Measurements from ENCODE around the gene RELN. TPM values are rescaled to one million over a fixed set of nuclear protein-coding genes. Genes with fewer than 3 reads are reported as not detected.

Gene RELN
- polyA plus RNA-seq, 1 donor (not counting 4 experiments of a cell fraction or from before 2014, with no cell fraction given), result not detected

- TF ChIP-seq EZH2 (IDR thresholded peaks at IDR 0.05; ENCODE audit: low read length), result peak; percentile 78
- no peak for TF ChIP-seq CTCF (optimal IDR thresholded peaks at IDR 0.05 in 1 of 3, IDR thresholded peaks at IDR 0.05 in 1 of 3, conservative IDR thresholded peaks at IDR 0.05 in 1 of 3; ENCODE audit: extremely low read depth in 1 of 3, insufficient read depth in 2 of 3, low read length in 3 of 3)
- Histone ChIP-seq H3K9me1 (ENCODE audit: control insufficient read depth, extremely low read depth, insufficient read depth, low read length) (no peaks in the 10 kb centered on the region), H3K27me3 (ENCODE audit: control insufficient read depth, extremely low read depth, insufficient read depth, low read length) (peaks cover 49% of the 10 kb centered on the region), H3K79me2 (ENCODE audit: control insufficient read depth, insufficient read depth, low read length) (no peaks in the 10 kb centered on the region), H3K36me3 (ENCODE audit: control insufficient read depth in 2 of 2, extremely low read depth in 1 of 2, insufficient read depth in 2 of 2, low read length in 2 of 2) (no peaks in the 10 kb centered on the region), H4K20me1 (ENCODE audit: control insufficient read depth, extremely low read depth, insufficient read depth, low read length) (no peaks in the 10 kb centered on the region), H3K9me3 (ENCODE audit: control insufficient read depth, low read depth, low read length) (no peaks in the 10 kb centered on the region), H3K27ac (ENCODE audit: control insufficient read depth, insufficient read depth, low read length) (no peak overlapping the region), H3K4me2 (ENCODE audit: control insufficient read depth, extremely low read depth, insufficient read depth, low read depth, low read length) (peak overlapping the region; percentile 4), H2AFZ (ENCODE audit: control insufficient read depth, low read length) (no peak overlapping the region), H3K4me1 (ENCODE audit: control insufficient read depth, extremely low read depth, insufficient read depth, low read length) (no peaks in the 10 kb centered on the region), H3K9ac (ENCODE audit: control insufficient read depth, extremely low read depth, insufficient read depth, low read length) (no peak overlapping the region), H3K4me3 (ENCODE audit: control insufficient read depth in 2 of 3, extremely low read depth in 1 of 3, insufficient read depth in 2 of 3, low read depth in 1 of 3, low read length in 3 of 3) (no peak overlapping the region)
- DNase-seq (ENCODE audit: low read depth, low spot score) (no peak), FAIRE-seq (no peak)
- dilution Hi-C loops (cut with MboI; ENCODE audit: extremely low pct_ligation_motif_present, low sequenced_read_pairs), result no loop called here
These were observed 824 bp downstream of the RELN start for GRCh38 chr7:103988468-103989199.

- H3K9ac ChIP-seq (ENCODE audit: control insufficient read depth, extremely low read depth, insufficient read depth, low read length), result no peak overlapping the region
- H3K9me3 ChIP-seq (ENCODE audit: control insufficient read depth, low read depth, low read length), result no peaks in the 10 kb centered on the region
- no peaks in the 10 kb centered on the region for H3K9me1 ChIP-seq (ENCODE audit: control insufficient read depth, extremely low read depth, insufficient read depth, low read length)
- H3K27me3 ChIP-seq (ENCODE audit: control insufficient read depth, extremely low read depth, insufficient read depth, low read length), result peaks cover 49% of the 10 kb centered on the region
- dilution Hi-C loops (cut with MboI; ENCODE audit: extremely low pct_ligation_motif_present, low sequenced_read_pairs), result no loop called here
- FAIRE-seq (no peak), DNase-seq (ENCODE audit: low read depth, low spot score) (no peak)
- H4K20me1 ChIP-seq (ENCODE audit: control insufficient read depth, extremely low read depth, insufficient read depth, low read length), result no peaks in the 10 kb centered on the region
- no peak overlapping the region for H2AFZ ChIP-seq (ENCODE audit: control insufficient read depth, low read length)
- H3K4me1 ChIP-seq (ENCODE audit: control insufficient read depth, extremely low read depth, insufficient read depth, low read length), result no peaks in the 10 kb centered on the region
- TF ChIP-seq EZH2 (IDR thresholded peaks at IDR 0.05; ENCODE audit: low read length) (no peak), CTCF (optimal IDR thresholded peaks at IDR 0.05 in 1 of 3, IDR thresholded peaks at IDR 0.05 in 1 of 3, conservative IDR thresholded peaks at IDR 0.05 in 1 of 3; ENCODE audit: extremely low read depth in 1 of 3, insufficient read depth in 2 of 3, low read length in 3 of 3) (no peak)
- H3K79me2 ChIP-seq (ENCODE audit: control insufficient read depth, insufficient read depth, low read length), result no peaks in the 10 kb centered on the region
- no peak overlapping the region for H3K4me3 ChIP-seq (ENCODE audit: control insufficient read depth in 2 of 3, extremely low read depth in 1 of 3, insufficient read depth in 2 of 3, low read depth in 1 of 3, low read length in 3 of 3)
- no peak overlapping the region for H3K27ac ChIP-seq (ENCODE audit: control insufficient read depth, insufficient read depth, low read length)
- H3K36me3 ChIP-seq (ENCODE audit: control insufficient read depth in 2 of 2, extremely low read depth in 1 of 2, insufficient read depth in 2 of 2, low read length in 2 of 2), result no peaks in the 10 kb centered on the region
- no peak overlapping the region for H3K4me2 ChIP-seq (ENCODE audit: control insufficient read depth, extremely low read depth, insufficient read depth, low read depth, low read length)
These were observed 2.0 kb downstream of the RELN start for GRCh38 chr7:103987451-103987850.

Data from keratinocyte (primary cell).